ENCODE results near the gene HSCB. TPM values are rescaled to one million over a fixed set of nuclear protein-coding genes. Genes with fewer than 3 reads are reported as not detected.
"Not testable (repeated sequence)": the region's sequence is repeated elsewhere in the genome, so short reads cannot be mapped to it uniquely, and the experiment has no call there.

The HSCB gene
- total RNA-seq, 1 experiment from 2014 or later: 14.1 TPM

DNA sequence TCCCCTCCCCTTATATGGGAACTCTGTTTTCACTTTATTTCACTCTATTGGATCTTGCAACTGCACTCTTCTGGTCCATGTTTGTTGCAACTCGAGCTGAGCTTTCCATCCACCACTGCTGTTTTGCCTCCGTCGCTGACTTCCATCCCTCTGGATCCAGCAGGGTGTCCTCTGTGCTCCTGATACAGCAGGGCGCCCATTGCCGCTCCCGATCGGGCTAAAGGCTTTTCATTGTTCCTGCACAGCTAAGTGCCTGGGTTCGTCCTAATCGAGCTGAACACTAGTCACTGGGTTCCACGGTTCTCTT is 19.6 kb downstream of the HSCB start:
- CTCF ChIA-PET: no interaction called here
- H2AFZ ChIP-seq (ENCODE audit: low read length): no peak overlapping the region
- H3F3A ChIP-seq (ENCODE audit: low read length, unreplicated experiment): no peaks in the 10 kb centered on the region
- no peaks in the 10 kb centered on the region for H3K9me2 ChIP-seq (replicated peaks; ENCODE audit: low read length)
- H4K20me1 ChIP-seq (ENCODE audit: low read length): no peaks in the 10 kb centered on the region
- no peak overlapping the region for H3K4me3 ChIP-seq (ENCODE audit: low read length)
- no peaks in the 10 kb centered on the region for H3K36me3 ChIP-seq (ENCODE audit: low read depth, low read length)
- ATAC-seq (no peak), DNase-seq (no peak)
- no peaks in the 10 kb centered on the region for H3K79me2 ChIP-seq (ENCODE audit: low read length)
- no peaks in the 10 kb centered on the region for H3K9me3 ChIP-seq (ENCODE audit: low read length)
- no TSS peak for BruUV-seq (replicated peaks)
- POLR2A ChIA-PET (ENCODE audit: unreplicated experiment): interaction anchor here (0.6 kb wide), 1 partner anchor 580 kb away, joined by 4 read pairs; no protein-coding TSS in a partner anchor
- H3K27ac ChIP-seq (ENCODE audit: low read length): no peak overlapping the region
- H3K4me1 ChIP-seq (ENCODE audit: insufficient read depth, low read length): no peaks in the 10 kb centered on the region
- intact Hi-C loops (cut with micrococcal nuclease): no loop called here
- H3K9ac ChIP-seq (ENCODE audit: low read length): no peak overlapping the region
- H3K4me2 ChIP-seq (ENCODE audit: low read length): no peak overlapping the region
- TF ChIP-seq, protein P1, sequence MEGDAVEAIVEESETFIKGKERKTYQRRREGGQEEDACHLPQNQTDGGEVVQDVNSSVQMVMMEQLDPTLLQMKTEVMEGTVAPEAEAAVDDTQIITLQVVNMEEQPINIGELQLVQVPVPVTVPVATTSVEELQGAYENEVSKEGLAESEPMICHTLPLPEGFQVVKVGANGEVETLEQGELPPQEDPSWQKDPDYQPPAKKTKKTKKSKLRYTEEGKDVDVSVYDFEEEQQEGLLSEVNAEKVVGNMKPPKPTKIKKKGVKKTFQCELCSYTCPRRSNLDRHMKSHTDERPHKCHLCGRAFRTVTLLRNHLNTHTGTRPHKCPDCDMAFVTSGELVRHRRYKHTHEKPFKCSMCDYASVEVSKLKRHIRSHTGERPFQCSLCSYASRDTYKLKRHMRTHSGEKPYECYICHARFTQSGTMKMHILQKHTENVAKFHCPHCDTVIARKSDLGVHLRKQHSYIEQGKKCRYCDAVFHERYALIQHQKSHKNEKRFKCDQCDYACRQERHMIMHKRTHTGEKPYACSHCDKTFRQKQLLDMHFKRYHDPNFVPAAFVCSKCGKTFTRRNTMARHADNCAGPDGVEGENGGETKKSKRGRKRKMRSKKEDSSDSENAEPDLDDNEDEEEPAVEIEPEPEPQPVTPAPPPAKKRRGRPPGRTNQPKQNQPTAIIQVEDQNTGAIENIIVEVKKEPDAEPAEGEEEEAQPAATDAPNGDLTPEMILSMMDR (conservative IDR thresholded peaks at IDR 0.05; ENCODE audit: low read depth, low read length): no peak
- TF ChIP-seq EZH2phosphoT487 (IDR thresholded peaks at IDR 0.05; ENCODE audit: borderline replicate concordance, low read length) (no peak), EZH2 (IDR thresholded peaks at IDR 0.05; ENCODE audit: low read length, unreplicated experiment) (no peak)
- H3K27me3 ChIP-seq (ENCODE audit: low read length): no peaks in the 10 kb centered on the region

DNA sequence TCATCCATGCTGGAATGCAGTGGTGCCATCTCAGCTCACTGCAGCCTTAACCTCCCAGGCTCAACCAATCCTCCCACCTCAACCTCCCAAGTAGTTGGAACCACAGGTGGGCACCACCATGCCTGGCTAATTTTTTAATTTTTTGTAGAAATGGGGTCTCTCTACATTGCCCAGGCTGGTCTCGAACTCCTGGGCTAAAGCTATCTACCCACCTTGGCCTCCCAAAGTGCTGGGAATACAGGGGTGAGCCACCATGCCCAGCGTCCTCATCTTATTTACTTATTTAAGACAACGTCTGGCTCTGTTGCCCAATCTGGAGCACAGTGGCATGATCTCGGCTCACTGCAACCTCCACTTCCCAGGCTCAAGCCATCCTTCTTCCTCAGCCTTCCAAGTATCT is 20.2 kb downstream of the HSCB start:
- BruUV-seq (replicated peaks); H3K27ac ChIP-seq (ENCODE audit: low read length); H3F3A ChIP-seq (ENCODE audit: low read length, unreplicated experiment); H2AFZ ChIP-seq (ENCODE audit: low read length); H3K79me2 ChIP-seq (ENCODE audit: low read length); DNase-seq; H3K4me2 ChIP-seq (ENCODE audit: low read length); H3K4me1 ChIP-seq (ENCODE audit: insufficient read depth, low read length); H3K9me2 ChIP-seq (replicated peaks; ENCODE audit: low read length); H3K27me3 ChIP-seq (ENCODE audit: low read length); H3K9ac ChIP-seq (ENCODE audit: low read length); H3K36me3 ChIP-seq (ENCODE audit: low read depth, low read length); CTCF ChIA-PET; H3K9me3 ChIP-seq (ENCODE audit: low read length); H4K20me1 ChIP-seq (ENCODE audit: low read length); ATAC-seq; POLR2A ChIA-PET (ENCODE audit: unreplicated experiment); intact Hi-C loops (cut with micrococcal nuclease); H3K4me3 ChIP-seq (ENCODE audit: low read length): not testable (repeated sequence)

DNA sequence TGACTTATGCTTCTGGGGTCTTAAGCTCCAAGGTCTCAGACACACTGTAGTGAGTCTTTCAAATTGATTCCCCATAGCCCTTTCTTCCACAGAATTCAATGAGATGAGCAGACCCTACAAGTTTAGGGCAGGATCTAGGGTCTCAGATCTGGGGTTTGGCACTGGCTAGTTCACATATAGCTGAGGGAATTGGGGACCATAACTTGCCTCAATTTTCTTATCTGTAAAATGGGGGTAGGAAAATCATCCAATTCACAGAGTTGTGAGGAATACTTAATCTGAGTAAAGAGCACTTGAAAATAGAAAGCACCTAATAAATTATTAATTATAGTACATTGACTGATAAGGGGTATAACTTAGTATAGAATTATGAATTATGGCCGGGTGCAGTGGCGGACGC is 24.8 kb downstream of the HSCB start:
- H3K36me3 ChIP-seq (ENCODE audit: low read depth, low read length): no peaks in the 10 kb centered on the region
- ATAC-seq (no peak), DNase-seq (no peak)
- H3K27ac ChIP-seq (ENCODE audit: low read length): no peak overlapping the region
- no peaks in the 10 kb centered on the region for H3K27me3 ChIP-seq (ENCODE audit: low read length)
- H3F3A ChIP-seq (ENCODE audit: low read length, unreplicated experiment): no peaks in the 10 kb centered on the region
- no TSS peak for BruUV-seq (replicated peaks)
- POLR2A ChIA-PET (ENCODE audit: unreplicated experiment): no interaction called here
- CTCF ChIA-PET: no interaction called here
- H3K79me2 ChIP-seq (ENCODE audit: low read length): no peaks in the 10 kb centered on the region
- no peak overlapping the region for H3K4me2 ChIP-seq (ENCODE audit: low read length)
- intact Hi-C loops (cut with micrococcal nuclease): no loop called here
- no peak overlapping the region for H3K9ac ChIP-seq (ENCODE audit: low read length)
- H3K4me3 ChIP-seq (ENCODE audit: low read length): no peak overlapping the region
- no peaks in the 10 kb centered on the region for H3K9me3 ChIP-seq (ENCODE audit: low read length)
- H3K9me2 ChIP-seq (replicated peaks; ENCODE audit: low read length): no peaks in the 10 kb centered on the region
- TF ChIP-seq, protein P1 (conservative IDR thresholded peaks at IDR 0.05; ENCODE audit: low read depth, low read length): no peak
- TF ChIP-seq EZH2phosphoT487 (IDR thresholded peaks at IDR 0.05; ENCODE audit: borderline replicate concordance, low read length) (no peak), EZH2 (IDR thresholded peaks at IDR 0.05; ENCODE audit: low read length, unreplicated experiment) (no peak)
- no peaks in the 10 kb centered on the region for H3K4me1 ChIP-seq (ENCODE audit: insufficient read depth, low read length)
- no peaks in the 10 kb centered on the region for H4K20me1 ChIP-seq (ENCODE audit: low read length)
- H2AFZ ChIP-seq (ENCODE audit: low read length): no peak overlapping the region
